GM12872 (cell line): ENCODE data around the gene HMGA1.

Experiments
- TF ChIP-seq, protein P1 (sequence below): IDR thresholded peaks from 3 replicates; pipeline ENCODE4 v1.5.1; 2011; ENCODE audit warnings: low read depth, mild to moderate bottlenecking, low read length, moderate library complexity; ENCODE audit not compliant: insufficient read depth

The HMGA1 gene

DNA sequence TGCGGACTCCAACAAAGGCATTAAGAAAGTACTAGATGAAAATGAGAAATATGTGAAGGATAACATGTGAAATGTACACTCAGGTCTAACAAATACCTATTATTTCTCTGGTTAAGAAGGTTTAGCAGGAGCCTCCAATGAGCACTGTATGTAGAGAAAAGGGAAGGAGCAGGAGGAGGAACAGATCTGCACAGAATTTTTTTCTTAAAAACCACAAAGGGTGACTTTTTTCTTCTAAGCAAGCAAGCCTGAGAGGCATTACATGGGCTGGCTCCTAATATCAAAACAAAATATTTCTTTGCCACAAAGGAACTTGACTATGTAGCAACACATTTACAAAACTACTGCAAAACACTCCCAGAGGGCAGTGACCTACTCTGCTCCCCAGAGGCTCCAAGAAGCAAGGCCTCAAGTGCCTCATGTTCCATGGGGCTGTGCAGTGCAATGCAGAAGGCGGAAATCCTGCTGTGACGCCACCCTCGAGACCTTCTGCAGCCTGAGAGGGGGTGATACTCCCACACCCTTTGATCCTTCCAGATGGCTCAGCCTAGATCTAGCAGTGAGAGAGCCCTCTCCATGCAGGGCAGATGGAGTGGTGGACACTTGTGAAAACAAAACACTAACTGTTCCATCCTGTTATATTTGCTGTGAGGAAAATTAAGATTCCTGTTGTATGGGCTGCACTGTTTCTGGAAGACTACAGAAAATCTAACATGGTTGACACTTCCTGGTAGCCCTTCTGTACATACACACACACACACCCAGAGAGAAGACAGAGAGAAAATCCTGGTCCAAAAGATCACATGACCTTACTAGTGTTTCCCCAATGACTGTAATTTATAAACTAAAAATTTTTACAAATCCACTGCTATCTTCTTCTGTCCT is 48.1 kb downstream of the HMGA1 start:
- TF ChIP-seq, protein P1, sequence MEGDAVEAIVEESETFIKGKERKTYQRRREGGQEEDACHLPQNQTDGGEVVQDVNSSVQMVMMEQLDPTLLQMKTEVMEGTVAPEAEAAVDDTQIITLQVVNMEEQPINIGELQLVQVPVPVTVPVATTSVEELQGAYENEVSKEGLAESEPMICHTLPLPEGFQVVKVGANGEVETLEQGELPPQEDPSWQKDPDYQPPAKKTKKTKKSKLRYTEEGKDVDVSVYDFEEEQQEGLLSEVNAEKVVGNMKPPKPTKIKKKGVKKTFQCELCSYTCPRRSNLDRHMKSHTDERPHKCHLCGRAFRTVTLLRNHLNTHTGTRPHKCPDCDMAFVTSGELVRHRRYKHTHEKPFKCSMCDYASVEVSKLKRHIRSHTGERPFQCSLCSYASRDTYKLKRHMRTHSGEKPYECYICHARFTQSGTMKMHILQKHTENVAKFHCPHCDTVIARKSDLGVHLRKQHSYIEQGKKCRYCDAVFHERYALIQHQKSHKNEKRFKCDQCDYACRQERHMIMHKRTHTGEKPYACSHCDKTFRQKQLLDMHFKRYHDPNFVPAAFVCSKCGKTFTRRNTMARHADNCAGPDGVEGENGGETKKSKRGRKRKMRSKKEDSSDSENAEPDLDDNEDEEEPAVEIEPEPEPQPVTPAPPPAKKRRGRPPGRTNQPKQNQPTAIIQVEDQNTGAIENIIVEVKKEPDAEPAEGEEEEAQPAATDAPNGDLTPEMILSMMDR: no peak

DNA sequence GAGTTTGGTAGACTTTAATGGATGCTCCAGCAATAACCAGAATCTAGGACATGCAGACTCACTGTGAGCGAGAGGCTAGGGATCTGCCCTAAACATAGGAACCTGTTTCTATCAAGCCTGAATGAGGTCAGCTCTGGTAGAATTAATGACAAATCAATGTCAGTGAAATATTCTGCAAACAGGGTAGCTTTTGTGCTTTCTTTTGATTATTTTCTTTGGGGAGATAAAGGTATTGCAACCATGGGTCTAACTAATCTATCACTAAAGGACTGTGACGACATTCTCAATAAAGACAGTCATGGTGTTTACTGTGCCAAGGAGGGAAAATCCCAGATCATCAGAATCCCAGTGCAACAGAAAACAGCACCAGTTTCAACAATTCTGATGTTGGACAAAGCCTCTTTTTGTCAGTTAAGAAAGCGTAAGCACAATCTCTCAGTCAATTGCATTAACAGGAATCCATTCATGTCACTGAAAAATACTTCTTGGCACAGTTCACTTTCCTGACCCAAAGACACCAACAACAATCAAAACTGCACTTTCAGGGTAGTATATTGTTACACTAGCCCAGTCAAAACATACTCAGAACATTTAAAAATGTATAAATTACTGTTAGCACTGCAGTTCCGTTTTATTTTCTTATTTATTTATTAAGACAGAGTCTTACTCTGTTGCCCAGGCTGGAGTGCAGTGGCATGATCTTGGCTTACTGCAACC is 48.9 kb downstream of the HMGA1 start:
- TF ChIP-seq, protein P1: no peak

DNA sequence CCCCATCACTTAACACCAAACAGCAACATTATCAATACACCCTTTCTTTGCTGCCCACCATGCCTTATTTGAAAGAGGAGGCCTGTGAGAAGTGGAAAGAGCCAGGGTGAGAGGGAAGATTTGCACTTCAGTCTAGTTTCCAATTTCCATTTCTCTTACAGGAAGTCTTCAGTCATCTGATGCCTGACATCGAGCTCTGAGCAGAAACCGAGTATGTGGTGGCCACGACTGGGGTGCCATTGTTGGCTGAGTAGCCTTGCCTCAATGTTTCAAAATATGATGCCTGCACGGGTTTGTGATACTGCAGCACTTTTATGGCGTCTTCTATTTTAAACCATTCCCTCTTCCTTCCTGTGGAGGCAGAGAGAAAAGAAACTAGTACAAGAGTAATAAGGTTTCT is 51.9 kb downstream of the HMGA1 start:
- TF ChIP-seq, protein P1: no peak

DNA sequence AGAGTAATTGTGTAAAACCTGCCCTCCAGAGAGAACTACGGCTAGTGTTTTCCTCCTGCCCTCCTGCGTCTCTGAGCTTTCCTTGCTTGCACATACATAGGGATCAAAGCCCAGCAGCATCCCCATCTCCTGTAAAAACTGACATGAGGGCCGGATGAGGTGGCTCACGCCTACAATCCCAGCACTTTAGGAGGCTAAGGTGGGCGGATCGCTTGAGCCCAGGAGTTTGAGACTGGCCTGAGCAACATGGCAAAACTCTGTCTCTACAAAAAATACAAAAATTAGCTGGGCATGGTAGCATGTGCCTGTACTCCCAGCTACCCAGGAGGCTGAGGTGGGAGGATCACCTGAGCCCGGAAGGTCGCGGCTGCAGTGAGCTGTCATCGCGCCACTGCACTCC is 52.5 kb downstream of the HMGA1 start:
- TF ChIP-seq, protein P1: no peak

DNA sequence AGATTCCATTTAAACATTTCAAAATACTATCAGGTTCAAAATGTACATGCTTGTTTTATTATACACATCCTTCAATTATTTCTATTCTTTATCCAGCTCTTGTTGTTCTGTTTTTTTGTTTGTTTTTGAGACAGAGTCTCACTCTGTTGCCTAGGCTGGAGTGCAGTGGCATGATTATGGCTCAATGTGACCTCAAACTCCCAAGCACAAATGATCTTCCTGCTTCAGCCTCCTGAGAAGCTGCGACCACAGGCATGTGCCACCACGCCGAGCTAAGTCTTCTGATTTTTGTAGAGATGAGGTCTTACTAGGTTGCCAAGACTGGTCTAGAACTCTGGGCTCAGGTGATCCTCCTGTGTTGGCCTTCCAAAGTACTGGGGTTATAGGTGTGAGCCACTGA is 56.3 kb downstream of the HMGA1 start:
- TF ChIP-seq, protein P1: no peak

DNA sequence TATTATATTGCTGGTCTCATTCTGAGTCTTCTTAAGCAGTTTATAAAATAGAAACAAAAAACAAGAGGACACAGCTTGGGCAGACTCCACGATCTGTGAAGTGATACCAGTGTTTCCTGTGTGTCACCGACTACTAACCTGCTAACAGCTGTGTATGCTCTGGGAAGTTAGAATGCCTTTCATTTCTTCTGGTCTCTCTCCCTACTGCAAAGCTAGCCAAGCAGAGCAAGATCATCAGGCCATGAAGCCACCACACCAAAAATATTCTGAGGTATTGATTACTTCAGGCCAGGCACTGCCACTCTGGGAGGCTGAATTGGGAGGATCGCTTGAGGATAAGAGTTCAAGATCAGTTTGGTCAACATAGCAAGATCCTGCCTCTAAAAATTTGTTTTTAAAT is 59.0 kb downstream of the HMGA1 start:
- TF ChIP-seq, protein P1: no peak
